ENCODE measurements around the gene ADAM12.

- TF ChIP-seq CTCF (CRISPR knock-in tag; IDR thresholded peaks at IDR 0.05) (no peak), TCF7 (IDR thresholded peaks at IDR 0.05; ENCODE audit: low read depth) (no peak), CHD2 (IDR thresholded peaks at IDR 0.05; ENCODE audit: low read depth, low read length) (no peak), MAFK (conservative IDR thresholded peaks at IDR 0.05 in 1 of 2, IDR thresholded peaks at IDR 0.05 in 1 of 2; ENCODE audit: low read length in 2 of 2) (no peak), REL (CRISPR knock-in tag; conservative IDR thresholded peaks at IDR 0.05) (no peak), TCF7L2 (IDR thresholded peaks at IDR 0.05; ENCODE audit: low read depth, low read length) (no peak), EZH2 (conservative IDR thresholded peaks at IDR 0.05; ENCODE audit: low read depth, low read length) (no peak), ZNF549 (CRISPR knock-in tag; IDR thresholded peaks at IDR 0.05) (no peak), RAD51 (IDR thresholded peaks at IDR 0.05; ENCODE audit: borderline replicate concordance) (no peak), MYNN (CRISPR knock-in tag; IDR thresholded peaks at IDR 0.05; ENCODE audit: low read depth) (no peak)
- TF ChIP-seq, protein P1, sequence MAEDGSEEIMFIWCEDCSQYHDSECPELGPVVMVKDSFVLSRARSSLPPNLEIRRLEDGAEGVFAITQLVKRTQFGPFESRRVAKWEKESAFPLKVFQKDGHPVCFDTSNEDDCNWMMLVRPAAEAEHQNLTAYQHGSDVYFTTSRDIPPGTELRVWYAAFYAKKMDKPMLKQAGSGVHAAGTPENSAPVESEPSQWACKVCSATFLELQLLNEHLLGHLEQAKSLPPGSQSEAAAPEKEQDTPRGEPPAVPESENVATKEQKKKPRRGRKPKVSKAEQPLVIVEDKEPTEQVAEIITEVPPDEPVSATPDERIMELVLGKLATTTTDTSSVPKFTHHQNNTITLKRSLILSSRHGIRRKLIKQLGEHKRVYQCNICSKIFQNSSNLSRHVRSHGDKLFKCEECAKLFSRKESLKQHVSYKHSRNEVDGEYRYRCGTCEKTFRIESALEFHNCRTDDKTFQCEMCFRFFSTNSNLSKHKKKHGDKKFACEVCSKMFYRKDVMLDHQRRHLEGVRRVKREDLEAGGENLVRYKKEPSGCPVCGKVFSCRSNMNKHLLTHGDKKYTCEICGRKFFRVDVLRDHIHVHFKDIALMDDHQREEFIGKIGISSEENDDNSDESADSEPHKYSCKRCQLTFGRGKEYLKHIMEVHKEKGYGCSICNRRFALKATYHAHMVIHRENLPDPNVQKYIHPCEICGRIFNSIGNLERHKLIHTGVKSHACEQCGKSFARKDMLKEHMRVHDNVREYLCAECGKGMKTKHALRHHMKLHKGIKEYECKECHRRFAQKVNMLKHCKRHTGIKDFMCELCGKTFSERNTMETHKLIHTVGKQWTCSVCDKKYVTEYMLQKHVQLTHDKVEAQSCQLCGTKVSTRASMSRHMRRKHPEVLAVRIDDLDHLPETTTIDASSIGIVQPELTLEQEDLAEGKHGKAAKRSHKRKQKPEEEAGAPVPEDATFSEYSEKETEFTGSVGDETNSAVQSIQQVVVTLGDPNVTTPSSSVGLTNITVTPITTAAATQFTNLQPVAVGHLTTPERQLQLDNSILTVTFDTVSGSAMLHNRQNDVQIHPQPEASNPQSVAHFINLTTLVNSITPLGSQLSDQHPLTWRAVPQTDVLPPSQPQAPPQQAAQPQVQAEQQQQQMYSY (CRISPR knock-in tag; IDR thresholded peaks at IDR 0.05): no peak
- TF ChIP-seq, protein P2, sequence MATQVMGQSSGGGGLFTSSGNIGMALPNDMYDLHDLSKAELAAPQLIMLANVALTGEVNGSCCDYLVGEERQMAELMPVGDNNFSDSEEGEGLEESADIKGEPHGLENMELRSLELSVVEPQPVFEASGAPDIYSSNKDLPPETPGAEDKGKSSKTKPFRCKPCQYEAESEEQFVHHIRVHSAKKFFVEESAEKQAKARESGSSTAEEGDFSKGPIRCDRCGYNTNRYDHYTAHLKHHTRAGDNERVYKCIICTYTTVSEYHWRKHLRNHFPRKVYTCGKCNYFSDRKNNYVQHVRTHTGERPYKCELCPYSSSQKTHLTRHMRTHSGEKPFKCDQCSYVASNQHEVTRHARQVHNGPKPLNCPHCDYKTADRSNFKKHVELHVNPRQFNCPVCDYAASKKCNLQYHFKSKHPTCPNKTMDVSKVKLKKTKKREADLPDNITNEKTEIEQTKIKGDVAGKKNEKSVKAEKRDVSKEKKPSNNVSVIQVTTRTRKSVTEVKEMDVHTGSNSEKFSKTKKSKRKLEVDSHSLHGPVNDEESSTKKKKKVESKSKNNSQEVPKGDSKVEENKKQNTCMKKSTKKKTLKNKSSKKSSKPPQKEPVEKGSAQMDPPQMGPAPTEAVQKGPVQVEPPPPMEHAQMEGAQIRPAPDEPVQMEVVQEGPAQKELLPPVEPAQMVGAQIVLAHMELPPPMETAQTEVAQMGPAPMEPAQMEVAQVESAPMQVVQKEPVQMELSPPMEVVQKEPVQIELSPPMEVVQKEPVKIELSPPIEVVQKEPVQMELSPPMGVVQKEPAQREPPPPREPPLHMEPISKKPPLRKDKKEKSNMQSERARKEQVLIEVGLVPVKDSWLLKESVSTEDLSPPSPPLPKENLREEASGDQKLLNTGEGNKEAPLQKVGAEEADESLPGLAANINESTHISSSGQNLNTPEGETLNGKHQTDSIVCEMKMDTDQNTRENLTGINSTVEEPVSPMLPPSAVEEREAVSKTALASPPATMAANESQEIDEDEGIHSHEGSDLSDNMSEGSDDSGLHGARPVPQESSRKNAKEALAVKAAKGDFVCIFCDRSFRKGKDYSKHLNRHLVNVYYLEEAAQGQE (IDR thresholded peaks at IDR 0.05; ENCODE audit: borderline replicate concordance in 1 of 2, low read depth in 1 of 2, low read length in 2 of 2): no peak
- TF ChIP-seq, protein P3, sequence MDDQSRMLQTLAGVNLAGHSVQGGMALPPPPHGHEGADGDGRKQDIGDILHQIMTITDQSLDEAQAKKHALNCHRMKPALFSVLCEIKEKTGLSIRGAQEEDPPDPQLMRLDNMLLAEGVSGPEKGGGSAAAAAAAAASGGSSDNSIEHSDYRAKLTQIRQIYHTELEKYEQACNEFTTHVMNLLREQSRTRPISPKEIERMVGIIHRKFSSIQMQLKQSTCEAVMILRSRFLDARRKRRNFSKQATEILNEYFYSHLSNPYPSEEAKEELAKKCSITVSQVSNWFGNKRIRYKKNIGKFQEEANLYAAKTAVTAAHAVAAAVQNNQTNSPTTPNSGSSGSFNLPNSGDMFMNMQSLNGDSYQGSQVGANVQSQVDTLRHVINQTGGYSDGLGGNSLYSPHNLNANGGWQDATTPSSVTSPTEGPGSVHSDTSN (CRISPR knock-in tag; IDR thresholded peaks at IDR 0.05; ENCODE audit: borderline replicate concordance): no peak
These were observed 218.4 kb downstream of the ADAM12 start for GRCh38 chr10:126169899-126170298.
